ENCODE data around the gene RHBG. TPM values are rescaled to one million over a fixed set of nuclear protein-coding genes. Genes with fewer than 3 reads are reported as not detected.
"Not testable (repeated sequence)": the region's sequence is repeated elsewhere in the genome, so short reads cannot be mapped to it uniquely, and the experiment has no call there.

The RHBG gene
- total RNA-seq, 1 donor from 2014 or later, result not detected

- peaks cover 38% of the 10 kb centered on the region for H3K27me3 Mint-ChIP-seq
- no peak overlapping the region for H3K27ac Mint-ChIP-seq
- H3K36me3 Mint-ChIP-seq (ENCODE audit: low read depth), result no peaks in the 10 kb centered on the region
- peaks cover 4% of the 10 kb centered on the region for H3K4me1 Mint-ChIP-seq
- intact Hi-C loops (cut with micrococcal nuclease), result no loop called here
- H3K9me3 Mint-ChIP-seq, result no peaks in the 10 kb centered on the region
- ATAC-seq (ENCODE audit: low read depth), result no peak
- no peak for TF ChIP-seq CTCF (IDR thresholded peaks at IDR 0.05)
- no peak overlapping the region for H3K4me3 Mint-ChIP-seq
- DNase-seq, result no peak
- ChIA-PET CTCF (no interaction called here), POLR2A (no interaction called here)
Measured at GRCh38 chr1:156360534-156360933, 8.5 kb upstream of the RHBG start.

DNA sequence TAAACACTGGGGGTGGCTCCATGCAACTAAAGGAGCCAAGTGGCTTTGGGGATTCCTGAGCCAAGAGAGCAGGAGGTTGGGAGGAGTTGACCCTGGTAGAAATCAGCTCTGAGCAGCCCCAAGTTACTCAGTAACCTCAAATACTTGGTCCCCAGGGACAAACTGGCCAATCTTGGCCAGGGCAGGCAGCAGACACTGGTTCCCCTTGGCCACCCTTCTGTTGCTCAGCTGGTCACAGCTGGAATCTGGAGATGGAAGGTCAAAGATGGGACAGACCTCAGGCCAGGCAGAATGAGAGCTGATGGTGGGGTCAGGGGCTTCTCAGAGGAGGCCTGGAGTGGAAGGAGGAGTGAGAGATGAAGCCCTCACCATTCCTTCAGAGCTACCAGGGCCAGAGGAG, 3.3 kb upstream of the RHBG start:
- Mint-ChIP-seq H3K27ac (no peak overlapping the region), H3K9me3 (no peaks in the 10 kb centered on the region), H3K4me1 (peaks cover 4% of the 10 kb centered on the region), H3K27me3 (peaks cover 40% of the 10 kb centered on the region), H3K4me3 (no peak overlapping the region), H3K36me3 (ENCODE audit: low read depth) (no peaks in the 10 kb centered on the region)
- ATAC-seq (ENCODE audit: low read depth), result no peak
- no peak for DNase-seq
- intact Hi-C loops (cut with micrococcal nuclease), result no loop called here
- ChIA-PET POLR2A (no interaction called here), CTCF (no interaction called here)
- TF ChIP-seq CTCF (IDR thresholded peaks at IDR 0.05), result no peak

DNA sequence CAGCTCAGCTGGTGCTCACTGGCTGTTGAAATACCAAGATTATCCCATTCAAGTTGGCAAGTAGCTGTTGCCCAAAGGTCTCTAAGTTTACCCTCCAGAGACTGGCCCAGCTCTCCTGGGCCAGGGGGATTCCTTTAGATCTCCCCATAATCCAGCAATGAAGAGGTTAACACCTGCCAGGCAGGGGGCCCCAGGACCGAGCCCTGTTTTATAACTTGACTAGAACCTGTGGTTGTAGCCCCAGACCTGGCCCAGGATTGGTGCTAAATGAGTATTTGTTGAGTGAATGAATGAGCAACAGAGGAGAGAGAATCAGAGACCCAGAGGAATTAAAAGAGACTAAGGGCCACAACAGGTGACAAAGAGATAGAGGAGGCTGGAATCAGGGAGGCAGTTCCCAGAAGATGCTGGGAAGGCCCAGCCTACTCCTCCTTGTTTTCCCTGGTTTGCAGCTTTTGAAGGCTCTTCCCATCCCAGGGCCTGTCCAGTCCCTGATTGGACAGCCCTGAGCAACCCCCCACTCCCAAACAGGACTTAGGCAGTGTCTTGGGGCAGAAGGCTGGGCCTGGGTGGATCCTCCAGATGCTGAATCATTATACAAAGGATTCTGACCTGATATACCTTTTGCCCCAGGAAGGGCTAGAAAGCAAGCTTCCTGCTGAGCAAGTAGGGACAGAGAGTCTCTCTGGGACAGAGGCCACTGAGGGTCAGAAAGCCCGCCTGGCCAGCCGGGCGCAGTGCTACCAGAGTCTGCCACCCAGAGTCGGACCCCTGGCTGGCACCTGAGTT, 2.4 kb upstream of the RHBG start:
- Mint-ChIP-seq H3K36me3 (ENCODE audit: low read depth) (no peaks in the 10 kb centered on the region), H3K27ac (no peak overlapping the region), H3K9me3 (no peaks in the 10 kb centered on the region), H3K4me1 (peaks cover 4% of the 10 kb centered on the region), H3K27me3 (peaks cover 42% of the 10 kb centered on the region), H3K4me3 (no peak overlapping the region)
- no peak for DNase-seq
- CTCF ChIA-PET, result no interaction called here
- no peak for ATAC-seq (ENCODE audit: low read depth)
- intact Hi-C loops (cut with micrococcal nuclease), result no loop called here
- TF ChIP-seq CTCF (IDR thresholded peaks at IDR 0.05), result no peak
- POLR2A ChIA-PET, result interaction anchor here (0.6 kb wide), 1 partner anchor 103 kb away, joined by 4 read pairs; no protein-coding TSS in a partner anchor

DNA sequence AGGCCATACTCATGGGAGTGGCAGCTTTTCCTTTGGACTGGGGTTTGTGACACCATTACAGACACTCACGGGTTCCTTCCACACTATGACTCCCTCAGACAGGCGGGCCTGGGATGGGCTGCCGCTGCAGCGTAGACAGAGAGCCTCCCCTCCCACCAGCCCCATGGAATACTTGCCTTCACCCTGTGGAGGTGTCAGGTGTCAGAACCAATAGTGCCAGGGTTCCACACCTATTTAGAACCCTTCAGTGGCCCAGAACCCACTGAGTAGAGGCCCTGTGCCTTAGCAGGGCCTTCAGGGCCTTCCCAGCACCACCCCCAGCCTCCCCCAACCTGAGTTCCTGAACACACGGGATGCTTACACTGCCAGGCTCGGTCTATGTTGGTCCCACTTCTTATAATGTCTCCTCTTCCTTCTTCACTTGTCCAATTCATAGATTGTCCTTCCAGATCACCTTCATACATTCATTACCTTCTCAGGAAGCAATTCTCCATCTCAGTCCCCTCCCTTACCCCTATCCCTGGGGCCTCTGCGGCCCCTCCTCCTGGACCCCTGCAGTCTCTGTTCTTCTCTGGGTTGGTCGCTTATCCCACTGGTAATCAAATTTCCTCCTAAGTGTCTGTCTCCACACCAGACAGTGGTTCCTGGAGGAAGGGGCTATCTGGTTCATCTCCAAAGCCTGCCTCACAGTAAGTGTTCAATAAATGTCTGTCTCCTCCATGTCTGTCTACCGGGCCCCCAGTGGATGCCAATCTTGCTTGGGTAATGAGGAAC, 1.4 kb upstream of the RHBG start:
- TF ChIP-seq CTCF (IDR thresholded peaks at IDR 0.05), result no peak
- ChIA-PET CTCF (no interaction called here), POLR2A (interaction anchor here (0.6 kb wide), 1 partner anchor 102 kb away, joined by 4 read pairs; no protein-coding TSS in a partner anchor)
- Mint-ChIP-seq H3K4me3 (no peak overlapping the region), H3K27me3 (peaks cover 48% of the 10 kb centered on the region), H3K36me3 (ENCODE audit: low read depth) (no peaks in the 10 kb centered on the region), H3K27ac (no peak overlapping the region), H3K4me1 (peaks cover 4% of the 10 kb centered on the region), H3K9me3 (no peaks in the 10 kb centered on the region)
- no peak for DNase-seq
- ATAC-seq (ENCODE audit: low read depth), result no peak
- intact Hi-C loops (cut with micrococcal nuclease), result no loop called here

- DNase-seq (no peak), ATAC-seq (ENCODE audit: low read depth) (no peak)
- H3K4me3 Mint-ChIP-seq, result no peak overlapping the region
- H3K27ac Mint-ChIP-seq, result no peak overlapping the region
- peaks cover 4% of the 10 kb centered on the region for H3K4me1 Mint-ChIP-seq
- no peak for TF ChIP-seq CTCF (IDR thresholded peaks at IDR 0.05)
- no peaks in the 10 kb centered on the region for H3K36me3 Mint-ChIP-seq (ENCODE audit: low read depth)
- CTCF ChIA-PET, result no interaction called here
- intact Hi-C loops (cut with micrococcal nuclease), result no loop called here
- POLR2A ChIA-PET, result no interaction called here
- H3K9me3 Mint-ChIP-seq, result no peaks in the 10 kb centered on the region
- H3K27me3 Mint-ChIP-seq, result peaks cover 49% of the 10 kb centered on the region
Measured at GRCh38 chr1:156368157-156368658, 803 bp upstream of the RHBG start.

- POLR2A ChIA-PET; DNase-seq; CTCF ChIA-PET; intact Hi-C loops (cut with micrococcal nuclease); H3K36me3 Mint-ChIP-seq (ENCODE audit: low read depth); ATAC-seq (ENCODE audit: low read depth); H3K9me3 Mint-ChIP-seq; H3K4me1 Mint-ChIP-seq; H3K27ac Mint-ChIP-seq: not testable (repeated sequence)
- Mint-ChIP-seq H3K4me3 (peak overlapping the region; percentile 63), H3K27me3 (peaks cover 40% of the 10 kb centered on the region)
Measured at GRCh38 chr1:156369685-156370286, 775 bp downstream of the RHBG start.
